Small intestine (tissue), 7 donors: ENCODE results near the gene ZNF799. TPM values are rescaled to one million over a fixed set of nuclear protein-coding genes. Genes with fewer than 3 reads are reported as not detected.
"Not testable (repeated sequence)": the region's sequence is repeated elsewhere in the genome, so short reads cannot be mapped to it uniquely, and the experiment has no call there.

Experiments used
- DNase-seq, 2 donors: peaks; one replicate each; pipeline versions ENCODE4 v3.0.0 to v3.0.0-alpha.2; 2013
- FAIRE-seq: peaks from 2 replicates; lab custom pipeline; 2012; peaks lifted over from hg19 to GRCh38; lab: Jason Lieb, UNC
- H3K27ac ChIP-seq, 3 donors: one replicate each; pipeline ENCODE4 v1.5.1; 2013; ENCODE audit warnings: low read length in 2 of 3, mild to moderate bottlenecking in 2 of 3, control low read depth in 1 of 3, inconsistent platforms in 1 of 3, low read depth in 1 of 3, moderate library complexity in 1 of 3
- H3K27me3 ChIP-seq, 3 donors: one replicate each; pipeline ENCODE4 v1.6.1; 2013; ENCODE audit warnings: low read length in 3 of 3, inconsistent platforms in 1 of 3; ENCODE audit not compliant: control insufficient read depth in 3 of 3, insufficient read depth in 3 of 3
- H3K36me3 ChIP-seq, 3 donors: one replicate each; pipeline ENCODE4 v1.6.1; 2013; ENCODE audit warnings: low read length in 3 of 3, inconsistent platforms in 1 of 3, low read depth in 1 of 3, mild to moderate bottlenecking in 1 of 3, moderate library complexity in 1 of 3; ENCODE audit not compliant: control insufficient read depth in 3 of 3, insufficient read depth in 2 of 3
- H3K4me1 ChIP-seq, 3 donors: one replicate each; pipeline ENCODE4 v1.6.1; 2013; ENCODE audit warnings: low read length in 2 of 3, inconsistent platforms in 1 of 3, low read depth in 1 of 3, mild to moderate bottlenecking in 1 of 3, moderate library complexity in 1 of 3; ENCODE audit not compliant: control insufficient read depth in 3 of 3, insufficient read depth in 2 of 3
- H3K4me3 ChIP-seq, 3 donors: one replicate each; pipeline ENCODE4 v1.5.1; 2013; ENCODE audit warnings: low read length in 3 of 3, control low read depth in 1 of 3, inconsistent platforms in 1 of 3, low read depth in 1 of 3, mild to moderate bottlenecking in 1 of 3, moderate library complexity in 1 of 3
- H3K9me3 ChIP-seq, 2 donors: one replicate each; pipeline ENCODE4 v1.6.1; 2013; ENCODE audit warnings: low read depth in 1 of 2, low read length in 1 of 2; ENCODE audit not compliant: control insufficient read depth in 2 of 2, insufficient read depth in 1 of 2
- WGBS, 3 donors: extraction: QIAGEN DNeasy Blood & Tissue Kit; methylation state at CpG; one replicate each; pipeline ENCODE4 v1.1.7; 2013; 5-methylcytosine and 5-hydroxymethylcytosine counted together
- polyA plus RNA-seq, 4 donors: library from polyadenylated mRNA; stranded (reverse) in 3 of 4; unstranded in 1 of 4; fragments of 200-250 nt in 3 of 4; fragments of 120-200 nt in 1 of 4; gene quantifications; one replicate each; pipeline versions ENCODE4 v1.2.1 to v1.2.3, GENCODE V29; 2013
- donor health status: healthy with polysubstance abuse.
- donor health status: control.
- donor health status: control.
- donor health status: Bipolar disorder and iron deficiency.
- donor health status: healthy.

ZNF799 gene
- polyA plus RNA-seq, 4 donors: 2.4 to 9.6 (median 5.4) TPM

DNA sequence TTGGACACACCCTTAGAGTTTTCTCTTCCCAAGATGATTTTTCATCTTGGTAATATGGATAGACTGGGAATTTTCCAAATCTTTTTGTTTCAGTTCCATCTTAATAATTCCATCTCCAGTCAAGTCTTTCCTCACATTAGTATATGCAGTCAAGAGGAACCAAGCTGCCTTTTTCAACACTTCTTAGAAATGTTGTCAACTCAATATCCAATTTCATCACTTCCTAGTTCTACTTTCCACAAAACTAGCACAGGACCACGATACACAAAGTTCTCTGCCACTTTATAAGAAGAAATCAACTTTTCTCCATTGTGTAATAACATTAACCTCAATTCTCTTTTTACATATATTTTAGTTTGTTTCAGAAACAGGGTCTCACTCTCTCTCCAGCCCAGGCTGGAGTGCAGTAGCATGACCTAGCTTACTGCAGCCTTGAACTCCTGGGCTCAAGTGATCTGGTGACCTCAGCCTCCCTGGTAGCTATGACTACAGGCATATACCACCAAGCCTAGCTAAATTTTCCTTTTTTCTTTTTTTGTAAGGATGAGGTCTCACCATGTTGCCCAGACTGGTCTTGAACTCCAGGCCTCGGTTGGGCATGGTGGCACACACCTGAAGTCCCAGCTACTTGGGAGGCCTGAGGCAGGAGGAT, 24.3 kb upstream of the ZNF799 start:
- no peak for FAIRE-seq

DNA sequence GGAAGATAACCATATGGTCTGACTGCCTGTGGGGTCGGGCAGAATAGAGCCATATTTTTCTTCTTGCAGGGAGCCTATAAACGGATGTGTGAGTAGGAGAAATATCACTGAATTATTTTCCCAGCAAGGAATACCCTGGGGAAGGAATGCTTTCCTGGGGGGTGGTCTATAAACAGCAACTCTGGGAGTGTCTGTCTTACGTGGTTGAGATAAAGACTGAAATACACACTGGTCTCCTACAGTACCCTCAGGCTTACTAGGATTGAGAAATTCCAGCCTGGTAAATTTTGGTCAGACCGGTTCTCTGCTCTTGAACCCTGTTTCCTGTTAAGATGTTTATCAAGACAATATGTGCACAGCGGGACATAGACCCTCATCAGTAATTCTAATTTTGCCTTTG, 16.2 kb upstream of the ZNF799 start:
- H3K36me3 ChIP-seq: peaks cover 0 to 14% (median 0%) of the 10 kb centered on the region in 3 donors
- not testable (repeated sequence) for FAIRE-seq, H3K4me1 ChIP-seq, H3K27ac ChIP-seq, DNase-seq, H3K27me3 ChIP-seq, H3K4me3 ChIP-seq
- 92 to 98% (median 95%) methylated on average over 5 of the region's 5 CpGs for WGBS, 3 donors
- H3K9me3 ChIP-seq: peaks cover 0 to 38% of the 10 kb centered on the region in 2 donors

More for the DNA sequence above, 24.3 kb upstream of the ZNF799 start:
- no peak for DNase-seq
- no peak overlapping the region for H3K27ac ChIP-seq
- 91 to 96% (median 91%) methylated on average over 2 of the region's 2 CpGs for WGBS, 3 donors
- H3K4me3 ChIP-seq: no peak overlapping the region
- H3K27me3 ChIP-seq: no peaks in the 10 kb centered on the region
- H3K9me3 ChIP-seq: peaks cover 0 to 40% of the 10 kb centered on the region in 2 donors
- H3K4me1 ChIP-seq: no peaks in the 10 kb centered on the region
- peaks cover under 1 to 10% (median under 1%) of the 10 kb centered on the region in 3 donors for H3K36me3 ChIP-seq

DNA sequence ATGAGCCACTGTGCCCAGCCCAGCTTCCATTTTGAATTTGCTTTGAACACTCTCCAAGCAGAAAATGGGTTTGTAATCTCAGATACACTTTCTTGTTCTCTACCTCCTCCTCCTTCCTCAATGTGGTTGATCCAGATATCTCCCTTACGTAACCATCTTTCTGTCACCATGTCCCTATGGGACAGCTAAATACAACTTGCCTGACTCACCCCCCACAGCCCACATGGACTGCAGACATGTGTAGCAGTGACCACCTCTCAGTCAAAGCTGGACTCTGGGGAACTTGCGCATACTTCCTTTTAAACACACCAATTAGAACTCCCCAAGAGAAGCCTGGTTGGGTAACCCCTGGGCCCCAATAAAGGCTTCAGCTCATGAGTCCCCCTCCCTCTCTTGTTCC, 10.8 kb upstream of the ZNF799 start:
- Histone ChIP-seq H3K4me3 (no peak overlapping the region), H3K27ac (no peak overlapping the region), H3K27me3 (no peaks in the 10 kb centered on the region), H3K36me3 (peaks cover 0 to 6% (median 0%) of the 10 kb centered on the region in 3 donors), H3K9me3 (peaks cover 0 to 16% of the 10 kb centered on the region in 2 donors), H3K4me1 (no peaks in the 10 kb centered on the region)
- DNase-seq (no peak), FAIRE-seq (no peak)
- 93 to 100% (median 95%) methylated on average over 2 of the region's 2 CpGs for WGBS, 3 donors

GRCh38 chr19:12399901-12400632, 1.0 kb downstream of the ZNF799 start:
- Histone ChIP-seq H3K4me3 (peak overlapping the region; percentile 65 to 77 (median 68)), H3K27ac (peak overlapping the region; percentile 81 to 91 (median 89))
- peak; percentile 41 to 69 for DNase-seq
- WGBS, 3 donors: 1 to 3% (median 2%) methylated on average over 20 to 23 of the region's 23 CpGs
- H3K27me3 ChIP-seq, H3K36me3 ChIP-seq, H3K4me1 ChIP-seq, FAIRE-seq, H3K9me3 ChIP-seq: not testable (repeated sequence)

GRCh38 chr19:12391148-12391547, 9.9 kb downstream of the ZNF799 start:
- DNase-seq, H3K4me1 ChIP-seq, FAIRE-seq, H3K27me3 ChIP-seq, H3K27ac ChIP-seq, H3K4me3 ChIP-seq: not testable (repeated sequence)
- 93 to 98% (median 96%) methylated on average over 6 of the region's 6 CpGs for whole genome bisulfite sequencing, 3 donors
- Histone ChIP-seq H3K36me3 (peaks cover 0 to 19% (median 8%) of the 10 kb centered on the region in 3 donors), H3K9me3 (peaks cover 0 to 15% of the 10 kb centered on the region in 2 donors)

DNA sequence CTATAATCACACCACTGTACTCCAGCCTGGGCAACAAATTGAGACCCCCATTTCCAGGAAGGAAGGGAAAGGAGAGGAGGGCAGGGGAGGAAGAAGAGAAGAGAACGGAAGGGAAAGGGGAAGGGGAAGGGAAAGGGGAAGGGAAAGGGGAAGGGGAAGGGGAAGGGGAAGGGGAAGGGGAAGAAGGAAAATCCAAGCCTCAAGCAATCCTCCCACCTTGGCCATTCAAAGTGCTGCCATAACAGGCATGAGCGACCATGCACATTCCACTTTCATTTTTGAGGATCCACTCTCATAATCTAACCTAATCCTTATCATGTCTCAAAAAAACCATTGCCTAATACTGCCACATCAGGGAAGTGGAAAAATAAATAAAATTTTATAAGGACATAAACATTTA, 14.7 kb downstream of the ZNF799 start:
- FAIRE-seq: not testable (repeated sequence)
- 89 to 100% (median 92%) methylated on average over 1 to 2 of the region's 2 CpGs for WGBS, 3 donors
- peaks cover 0 to 13% (median 6%) of the 10 kb centered on the region in 3 donors for H3K36me3 ChIP-seq

DNA sequence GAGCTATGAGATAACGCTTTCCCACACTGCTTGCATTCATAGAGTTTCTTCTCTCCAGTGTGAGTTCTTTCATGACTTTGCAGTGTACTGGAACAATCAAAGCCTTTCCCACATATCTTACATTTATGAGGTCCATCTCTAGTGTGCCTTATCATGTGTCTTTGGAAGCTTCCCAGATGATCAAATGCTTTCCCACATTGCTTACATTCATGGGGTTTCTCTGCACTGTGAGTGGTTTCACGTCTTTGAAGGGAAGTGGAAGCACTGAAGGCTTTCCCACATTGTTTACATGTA, 20.7 kb downstream of the ZNF799 start:
- Histone ChIP-seq H3K36me3 (peaks cover 0 to 5% (median 3%) of the 10 kb centered on the region in 3 donors), H3K9me3 (peaks cover 2 to 48% of the 10 kb centered on the region in 2 donors), H3K4me3 (no peak overlapping the region), H3K27me3 (no peaks in the 10 kb centered on the region), H3K27ac (no peak overlapping the region), H3K4me1 (no peaks in the 10 kb centered on the region)
- 50 to 94% (median 84%) methylated on average over 2 of the region's 2 CpGs for WGBS, 3 donors
- FAIRE-seq (no peak), DNase-seq (no peak)

More for the DNA sequence above, 14.7 kb downstream of the ZNF799 start:
- not testable (repeated sequence) for H3K27me3 ChIP-seq, H3K4me3 ChIP-seq, DNase-seq, H3K4me1 ChIP-seq, H3K27ac ChIP-seq
- peaks cover 0 to 20% of the 10 kb centered on the region in 2 donors for H3K9me3 ChIP-seq

GRCh38 chr19:12379732-12380443, 21.2 kb downstream of the ZNF799 start:
- Histone ChIP-seq H3K4me3 (no peak overlapping the region), H3K27me3 (no peaks in the 10 kb centered on the region), H3K36me3 (peaks cover 0 to 5% (median 3%) of the 10 kb centered on the region in 3 donors), H3K4me1 (no peaks in the 10 kb centered on the region), H3K27ac (no peak overlapping the region), H3K9me3 (peaks cover 2 to 48% of the 10 kb centered on the region in 2 donors)
- FAIRE-seq (no peak), DNase-seq (no peak)
- 89 to 96% (median 91%) methylated on average over 5 of the region's 5 CpGs for WGBS, 3 donors
